IPS-18a (cell line): Measurements from ENCODE around the gene RB1.
"Not testable (repeated sequence)": the region's sequence is repeated elsewhere in the genome, so short reads cannot be mapped to it uniquely, and the experiment has no call there.

Experiments
- H3K27ac ChIP-seq: one replicate; pipeline ENCODE4 v1.5.1; 2013; ENCODE audit warnings: low read length
- H3K27me3 ChIP-seq: one replicate; pipeline ENCODE4 v1.6.1; 2013; ENCODE audit warnings: mild to moderate bottlenecking, low read length; ENCODE audit not compliant: control insufficient read depth, insufficient read depth
- H3K36me3 ChIP-seq: one replicate; pipeline ENCODE4 v1.6.1; 2013; ENCODE audit warnings: low read depth, low read length; ENCODE audit not compliant: control insufficient read depth
- H3K4me1 ChIP-seq: one replicate; pipeline ENCODE4 v1.6.1; 2013; ENCODE audit warnings: low read depth, low read length; ENCODE audit not compliant: control insufficient read depth
- H3K4me3 ChIP-seq: one replicate; pipeline ENCODE4 v1.5.1; 2013; ENCODE audit warnings: low read length
- H3K9ac ChIP-seq: one replicate; pipeline ENCODE4 v1.6.1; 2013; ENCODE audit warnings: mild to moderate bottlenecking, low read length, moderate library complexity
- H3K9me3 ChIP-seq: one replicate; pipeline ENCODE4 v1.6.1; 2013; ENCODE audit warnings: low read depth, low read length; ENCODE audit not compliant: control insufficient read depth

The RB1 gene

DNA sequence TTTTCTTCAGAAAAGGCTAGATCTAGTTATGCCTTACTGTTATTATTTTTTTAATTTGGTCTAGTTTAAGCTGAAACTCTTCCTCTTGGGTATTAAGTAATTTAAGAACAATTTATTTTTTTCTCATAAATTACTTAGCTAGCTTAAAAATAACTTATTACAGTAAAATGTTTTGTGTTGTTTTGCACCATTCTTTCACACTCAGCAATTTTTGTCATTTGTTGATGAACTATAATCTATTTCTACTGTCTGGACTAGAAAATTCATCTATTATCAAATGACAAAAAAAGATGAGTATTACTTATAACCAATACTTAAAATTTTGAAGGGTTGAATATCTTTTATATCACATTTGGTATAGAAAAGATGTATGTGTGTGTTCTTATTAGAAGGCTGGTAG lies 111.0 kb downstream of the RB1 start:
- no peak overlapping the region for H3K9ac ChIP-seq
- peaks cover 27% of the 10 kb centered on the region for H3K4me1 ChIP-seq
- no peaks in the 10 kb centered on the region for H3K9me3 ChIP-seq
- no peaks in the 10 kb centered on the region for H3K36me3 ChIP-seq
- H3K27ac ChIP-seq: no peak overlapping the region
- H3K27me3 ChIP-seq: no peaks in the 10 kb centered on the region
- no peak overlapping the region for H3K4me3 ChIP-seq

DNA sequence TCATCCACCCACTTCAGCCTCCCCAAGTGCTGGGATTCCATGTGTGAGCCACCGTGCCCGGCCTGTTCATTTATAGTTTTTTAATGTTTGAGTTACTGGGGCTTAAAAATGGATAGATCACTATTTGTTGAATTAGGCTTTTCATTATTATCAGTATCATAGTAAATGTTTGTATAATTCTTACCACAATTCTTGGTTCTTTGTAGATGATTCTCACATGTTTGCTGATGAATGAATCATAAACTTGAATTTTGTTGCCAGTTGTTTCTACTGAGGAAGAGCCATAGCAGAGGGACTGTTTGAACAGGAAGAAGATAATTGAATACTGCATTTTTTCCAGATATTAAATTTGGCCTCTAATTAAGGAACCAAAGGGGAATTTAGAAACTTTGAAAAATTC lies 112.0 kb downstream of the RB1 start:
- no peak overlapping the region for H3K27ac ChIP-seq
- no peak overlapping the region for H3K4me3 ChIP-seq
- peaks cover 27% of the 10 kb centered on the region for H3K4me1 ChIP-seq
- H3K9me3 ChIP-seq: no peaks in the 10 kb centered on the region
- no peaks in the 10 kb centered on the region for H3K36me3 ChIP-seq
- no peaks in the 10 kb centered on the region for H3K27me3 ChIP-seq
- H3K9ac ChIP-seq: no peak overlapping the region

DNA sequence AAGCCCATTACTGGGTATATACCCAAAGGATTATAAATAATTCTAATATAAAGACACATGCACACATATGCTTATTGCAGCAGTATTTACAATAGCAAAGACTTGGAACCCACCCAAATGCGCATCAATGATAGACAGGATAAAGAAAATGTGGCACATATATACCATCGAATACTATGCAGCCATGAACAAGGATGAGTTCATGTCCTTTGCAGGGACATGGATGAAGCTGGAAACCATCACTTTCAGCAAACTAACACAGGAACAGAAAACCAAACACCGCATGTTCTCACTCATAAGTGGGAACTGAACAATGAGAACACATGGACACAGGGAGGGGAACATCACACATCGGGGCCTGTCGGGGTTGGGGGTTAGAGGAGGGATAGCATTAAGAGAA lies 118.5 kb downstream of the RB1 start:
- not testable (repeated sequence) for H3K9ac ChIP-seq, H3K4me3 ChIP-seq, H3K27ac ChIP-seq, H3K9me3 ChIP-seq, H3K4me1 ChIP-seq, H3K36me3 ChIP-seq, H3K27me3 ChIP-seq

DNA sequence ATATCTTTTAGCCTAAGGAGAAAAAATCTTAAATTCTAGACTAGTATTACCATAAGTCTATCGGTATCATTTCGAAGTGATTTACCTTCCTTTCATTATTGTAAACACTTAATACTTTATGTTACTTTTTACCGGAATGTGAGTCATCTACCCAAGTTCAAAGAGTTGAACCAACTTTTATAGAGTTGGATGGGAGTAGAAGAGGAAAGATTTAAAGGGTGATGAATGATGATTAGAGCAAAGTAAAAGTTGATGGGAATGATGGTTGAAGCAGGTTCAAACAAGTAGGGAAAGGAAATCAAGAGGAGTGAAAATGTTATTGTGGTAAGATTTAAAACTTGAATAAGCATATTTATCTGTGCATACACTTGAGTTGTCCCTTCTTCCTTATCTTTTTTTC lies 120.7 kb downstream of the RB1 start:
- no peaks in the 10 kb centered on the region for H3K4me1 ChIP-seq
- no peak overlapping the region for H3K9ac ChIP-seq
- no peaks in the 10 kb centered on the region for H3K9me3 ChIP-seq
- no peak overlapping the region for H3K27ac ChIP-seq
- H3K4me3 ChIP-seq: no peak overlapping the region
- H3K36me3 ChIP-seq: no peaks in the 10 kb centered on the region
- no peaks in the 10 kb centered on the region for H3K27me3 ChIP-seq

DNA sequence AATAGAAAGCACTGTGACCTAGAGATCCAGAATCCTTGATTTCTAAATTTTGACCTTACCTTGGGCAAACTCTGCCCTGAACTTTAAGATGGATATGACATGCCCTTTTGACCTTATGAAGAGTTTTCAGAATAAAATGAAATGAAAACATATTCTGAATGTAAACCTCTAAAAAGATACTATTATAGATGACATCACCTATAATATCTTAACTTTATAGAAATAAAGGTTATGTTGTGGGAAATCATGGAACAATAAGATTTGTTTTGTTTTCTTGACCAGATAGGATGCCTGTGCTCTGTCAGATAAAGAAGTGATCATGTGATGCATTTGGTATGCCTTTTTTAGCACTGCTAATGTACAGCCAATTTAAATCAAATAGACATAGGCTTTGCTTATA lies 122.5 kb downstream of the RB1 start:
- Histone ChIP-seq H3K9ac (no peak overlapping the region), H3K4me1 (no peaks in the 10 kb centered on the region), H3K27ac (no peak overlapping the region), H3K27me3 (no peaks in the 10 kb centered on the region), H3K4me3 (no peak overlapping the region), H3K36me3 (no peaks in the 10 kb centered on the region), H3K9me3 (no peaks in the 10 kb centered on the region)

DNA sequence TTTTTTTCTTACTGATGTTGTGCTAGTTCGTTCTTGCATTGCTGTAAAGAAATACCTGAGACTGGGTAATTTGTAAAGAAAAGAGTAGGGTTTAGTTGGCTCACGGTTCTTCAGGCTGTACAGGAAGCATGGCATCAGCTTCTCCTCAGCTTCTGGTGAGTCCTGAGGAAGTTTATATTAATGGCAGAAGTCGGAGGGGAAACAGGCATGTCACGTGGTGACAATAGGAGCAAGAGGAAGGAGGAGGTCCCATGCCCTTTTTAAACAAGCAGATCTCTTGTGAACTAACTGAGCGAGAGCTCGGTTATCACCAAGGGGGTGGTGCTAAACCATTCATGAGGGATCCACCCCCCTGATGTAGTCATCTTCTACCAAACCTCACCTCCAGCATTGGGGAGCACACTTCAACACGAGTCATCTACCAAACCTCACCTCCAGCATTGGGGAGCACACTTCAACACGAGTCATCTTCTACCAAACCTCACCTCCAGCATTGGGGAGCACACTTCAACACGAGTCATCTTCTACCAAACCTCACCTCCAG lies 123.3 kb downstream of the RB1 start:
- not testable (repeated sequence) for H3K27ac ChIP-seq, H3K36me3 ChIP-seq, H3K9me3 ChIP-seq, H3K4me1 ChIP-seq, H3K27me3 ChIP-seq, H3K9ac ChIP-seq, H3K4me3 ChIP-seq

DNA sequence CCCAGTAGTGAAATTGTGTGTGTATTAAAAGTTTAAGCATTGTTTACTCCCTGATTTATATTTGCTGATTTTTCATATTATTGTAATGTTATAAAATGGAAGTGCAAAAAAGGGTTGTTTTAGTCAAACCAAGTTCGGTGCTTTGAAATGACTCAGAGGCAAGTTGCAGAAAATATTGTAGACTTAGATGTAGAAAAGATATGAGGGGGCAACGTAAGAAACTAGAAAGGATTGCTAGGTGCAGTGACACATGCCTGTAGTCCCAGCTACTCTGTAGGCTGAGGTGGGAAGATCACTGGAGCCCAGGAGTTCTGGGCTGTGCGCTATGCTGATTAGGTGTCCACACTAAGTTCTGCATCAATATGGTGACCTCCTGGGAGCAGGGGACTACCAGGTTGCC lies 125.5 kb downstream of the RB1 start:
- H3K4me1 ChIP-seq: no peaks in the 10 kb centered on the region
- no peaks in the 10 kb centered on the region for H3K27me3 ChIP-seq
- no peak overlapping the region for H3K27ac ChIP-seq
- H3K4me3 ChIP-seq: no peak overlapping the region
- H3K36me3 ChIP-seq: no peaks in the 10 kb centered on the region
- H3K9me3 ChIP-seq: no peaks in the 10 kb centered on the region
- H3K9ac ChIP-seq: no peak overlapping the region

DNA sequence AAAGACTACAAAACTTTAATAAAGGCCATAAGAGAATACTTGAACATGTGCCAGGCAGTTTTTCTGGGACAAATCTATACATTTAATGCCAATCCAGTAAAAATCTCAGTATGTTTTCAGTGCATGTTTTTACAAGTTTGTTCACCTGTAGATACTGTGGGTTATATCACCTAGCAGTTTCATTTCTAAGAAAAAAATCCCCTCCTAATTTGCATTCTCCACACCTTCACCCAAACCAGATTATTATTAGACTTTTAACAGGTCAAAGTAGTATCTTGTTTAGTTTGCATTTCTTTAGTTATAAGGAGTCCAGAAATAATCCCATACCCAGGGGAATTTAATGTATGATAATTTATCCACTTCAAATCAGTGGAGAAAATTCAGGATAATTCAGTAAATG lies 126.3 kb downstream of the RB1 start:
- Histone ChIP-seq H3K36me3 (no peaks in the 10 kb centered on the region), H3K9me3 (no peaks in the 10 kb centered on the region), H3K4me1 (no peaks in the 10 kb centered on the region), H3K9ac (no peak overlapping the region), H3K4me3 (no peak overlapping the region), H3K27ac (no peak overlapping the region), H3K27me3 (no peaks in the 10 kb centered on the region)

DNA sequence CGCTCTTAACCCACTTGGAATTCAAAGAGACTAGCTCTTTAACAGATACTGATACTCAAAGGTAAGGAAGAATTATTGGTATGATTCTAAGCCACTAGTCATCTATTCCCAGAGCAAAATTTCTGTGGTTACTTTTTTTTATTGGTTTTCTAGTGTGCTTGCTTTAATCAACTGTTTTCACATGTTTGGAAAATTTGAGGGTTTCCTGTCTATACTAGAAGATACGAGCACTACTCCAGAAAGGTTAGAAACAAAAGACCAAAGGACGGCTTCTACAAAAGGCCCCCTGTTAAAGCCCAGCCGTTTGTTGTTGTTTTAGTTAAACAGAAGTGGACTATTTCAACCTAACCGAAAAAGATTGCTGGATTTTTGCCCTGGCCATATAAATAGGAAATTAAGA lies 127.9 kb downstream of the RB1 start:
- no peak overlapping the region for H3K9ac ChIP-seq
- H3K4me1 ChIP-seq: no peaks in the 10 kb centered on the region
- H3K4me3 ChIP-seq: no peak overlapping the region
- H3K9me3 ChIP-seq: no peaks in the 10 kb centered on the region
- no peak overlapping the region for H3K27ac ChIP-seq
- no peaks in the 10 kb centered on the region for H3K27me3 ChIP-seq
- no peaks in the 10 kb centered on the region for H3K36me3 ChIP-seq

DNA sequence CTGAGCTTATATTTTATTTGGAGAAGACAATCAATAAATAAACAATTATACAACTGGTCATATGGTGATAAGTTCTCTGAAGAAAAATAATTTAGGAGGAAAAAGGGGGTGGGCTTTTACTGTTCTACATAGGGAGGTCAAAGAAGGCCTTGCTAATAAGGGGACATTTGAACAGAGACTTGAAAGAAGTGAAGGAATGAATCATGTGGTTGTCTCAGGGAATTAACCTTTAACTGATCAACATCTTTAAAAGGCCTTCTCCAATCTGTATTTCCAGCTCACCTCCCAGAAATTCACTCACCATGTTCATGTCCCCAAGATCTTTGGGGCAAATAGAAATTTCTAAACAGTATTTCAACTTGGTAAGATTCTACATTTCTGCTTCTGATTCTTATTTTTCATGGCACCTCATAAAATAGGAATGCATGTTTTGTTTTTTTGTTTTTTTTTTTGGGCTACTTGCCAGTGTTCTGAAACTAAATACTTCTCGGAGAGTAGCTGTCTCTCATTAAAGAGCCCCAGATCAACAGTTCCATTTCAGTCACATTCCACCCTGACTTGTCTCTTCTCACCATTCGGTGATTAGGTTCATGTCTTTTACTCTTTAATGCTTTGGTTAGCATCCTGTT lies 128.6 kb downstream of the RB1 start:
- Histone ChIP-seq H3K36me3 (no peaks in the 10 kb centered on the region), H3K27ac (no peak overlapping the region), H3K9ac (no peak overlapping the region), H3K4me3 (no peak overlapping the region), H3K27me3 (no peaks in the 10 kb centered on the region), H3K4me1 (no peaks in the 10 kb centered on the region), H3K9me3 (no peaks in the 10 kb centered on the region)

DNA sequence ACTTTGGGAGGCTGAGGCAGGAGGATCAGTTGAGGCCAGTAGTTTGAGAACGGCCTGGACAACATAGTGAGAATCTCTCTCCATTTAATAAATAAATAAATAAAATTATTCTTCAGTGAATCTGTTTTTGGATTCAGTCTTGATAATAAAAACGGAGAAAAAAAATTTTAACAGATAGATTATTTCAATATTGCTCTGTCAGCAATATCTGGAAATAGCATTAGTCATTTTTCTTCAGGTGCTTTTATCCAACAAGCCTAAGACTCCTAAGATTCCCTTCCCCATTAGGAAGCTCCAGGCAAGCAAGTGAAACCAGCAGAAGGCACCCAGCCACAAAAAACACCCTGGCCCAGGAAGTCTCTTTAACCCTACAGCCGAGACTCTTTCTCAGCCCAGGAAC lies 130.6 kb downstream of the RB1 start:
- Histone ChIP-seq H3K27me3 (no peaks in the 10 kb centered on the region), H3K9me3 (no peaks in the 10 kb centered on the region), H3K36me3 (no peaks in the 10 kb centered on the region), H3K9ac (no peak overlapping the region), H3K27ac (no peak overlapping the region), H3K4me3 (no peak overlapping the region), H3K4me1 (no peaks in the 10 kb centered on the region)

DNA sequence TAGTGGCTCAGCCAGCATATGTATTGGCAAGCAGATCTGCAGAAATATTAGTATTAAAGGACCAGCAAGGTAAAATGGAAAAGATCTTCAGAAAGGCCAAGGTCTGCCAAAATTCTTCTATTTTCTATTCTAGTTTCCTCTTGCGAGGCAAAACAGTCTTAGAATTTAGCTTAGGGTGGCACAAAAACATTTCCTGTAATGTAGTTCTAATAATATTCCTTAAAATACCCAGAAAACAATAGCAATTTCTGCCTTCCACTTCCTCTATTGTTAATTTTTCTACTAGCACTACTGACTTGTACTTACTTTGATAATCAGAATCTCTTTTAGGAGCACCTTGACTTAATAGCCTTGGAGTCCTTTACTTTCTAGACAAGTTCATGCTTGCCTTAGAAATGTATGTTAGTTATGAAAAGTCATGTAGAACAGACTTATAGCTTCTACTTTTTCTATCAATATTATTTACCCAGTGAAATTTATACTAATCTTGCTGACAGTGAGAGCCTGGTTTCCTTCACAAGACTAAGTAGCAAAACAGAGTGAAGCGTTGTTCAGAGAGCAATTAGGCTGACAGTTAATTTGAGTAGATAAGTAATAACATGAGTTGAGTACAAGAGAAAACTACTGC lies 133.2 kb downstream of the RB1 start:
- Histone ChIP-seq H3K27me3 (no peaks in the 10 kb centered on the region), H3K4me3 (no peak overlapping the region), H3K9ac (no peak overlapping the region), H3K27ac (no peak overlapping the region), H3K4me1 (no peaks in the 10 kb centered on the region), H3K9me3 (no peaks in the 10 kb centered on the region), H3K36me3 (no peaks in the 10 kb centered on the region)
